Measurements from ENCODE around the gene FMN2.
A peak's percentile ranks its signal among the peaks of the same experiment; 100 is the strongest.

Gene FMN2

GRCh38 chr1:240099329-240099728, 7.6 kb downstream of the FMN2 start:
- no peak for DNase-seq

GRCh38 chr1:240099748-240100147, 8.1 kb downstream of the FMN2 start:
- DNase-seq: no peak

GRCh38 chr1:240100371-240100934, 8.8 kb downstream of the FMN2 start:
- DNase-seq: no peak

GRCh38 chr1:240101306-240101705, 9.6 kb downstream of the FMN2 start:
- no peak for DNase-seq

- no peak for DNase-seq
Measured at GRCh38 chr1:240101737-240102136, 10.1 kb downstream of the FMN2 start.

GRCh38 chr1:240104672-240105071, 13.0 kb downstream of the FMN2 start:
- no peak for DNase-seq

- DNase-seq: no peak
Measured at GRCh38 chr1:240107058-240107684, 15.5 kb downstream of the FMN2 start.

GRCh38 chr1:240109130-240109529, 17.4 kb downstream of the FMN2 start:
- DNase-seq: no peak

GRCh38 chr1:240109920-240110636, 18.4 kb downstream of the FMN2 start:
- no peak for DNase-seq

GRCh38 chr1:240111558-240111957, 19.9 kb downstream of the FMN2 start:
- no peak for DNase-seq

GRCh38 chr1:240114222-240114621, 22.5 kb downstream of the FMN2 start:
- DNase-seq: no peak

- no peak for DNase-seq
Measured at GRCh38 chr1:240115831-240116230, 24.1 kb downstream of the FMN2 start.

GRCh38 chr1:240116831-240117769, 25.4 kb downstream of the FMN2 start:
- DNase-seq: no peak

- no peak for DNase-seq
Measured at GRCh38 chr1:240117930-240118329, 26.2 kb downstream of the FMN2 start.

GRCh38 chr1:240122639-240123613, 31.2 kb downstream of the FMN2 start:
- DNase-seq: peak; percentile 86

GRCh38 chr1:240126821-240127220, 35.1 kb downstream of the FMN2 start:
- no peak for DNase-seq

- DNase-seq: no peak
Measured at GRCh38 chr1:240128366-240128765, 36.7 kb downstream of the FMN2 start.

GRCh38 chr1:240134113-240134512, 42.4 kb downstream of the FMN2 start:
- no peak for DNase-seq

GRCh38 chr1:240134596-240134995, 42.9 kb downstream of the FMN2 start:
- no peak for DNase-seq

GRCh38 chr1:240136402-240136801, 44.7 kb downstream of the FMN2 start:
- no peak for DNase-seq

- DNase-seq: no peak
Measured at GRCh38 chr1:240138867-240139266, 47.2 kb downstream of the FMN2 start.

- DNase-seq: no peak
Measured at GRCh38 chr1:240139511-240139910, 47.8 kb downstream of the FMN2 start.

Measured in DMS79 (cell line).